ENCODE measurements around the gene DAAM2. TPM values are rescaled to one million over a fixed set of nuclear protein-coding genes. Genes with fewer than 3 reads are reported as not detected.

The DAAM2 gene
- total and polyA plus RNA-seq, 2 donors from 2014 or later = 6.9 to 19.8 TPM

DNA sequence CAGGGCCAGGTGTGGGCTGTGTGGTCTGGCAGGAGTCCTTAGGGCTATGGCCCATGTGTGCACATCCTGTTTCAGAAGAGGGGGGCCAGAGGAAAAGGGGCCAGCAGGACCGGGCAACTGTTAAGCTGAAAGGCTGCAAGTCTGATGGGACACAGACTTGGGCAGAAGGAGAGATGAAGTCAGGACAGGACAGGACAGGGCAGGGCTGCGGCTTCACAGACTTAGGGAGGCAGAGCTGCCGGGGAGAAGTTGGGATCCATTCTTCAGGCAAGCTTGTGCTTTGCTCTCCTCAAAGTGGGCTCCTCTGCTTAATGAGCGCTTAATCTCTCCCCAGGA, 113.4 kb downstream of the DAAM2 start:
- H3K9me3 ChIP-seq (ENCODE audit: control insufficient read depth in 2 of 3, insufficient read depth in 1 of 3, low read length in 3 of 3) = no peaks in the 10 kb centered on the region
- no peak overlapping the region for H3K27ac ChIP-seq (ENCODE audit: low read depth in 2 of 2, low read length in 2 of 2)
- H3K4me1 ChIP-seq (ENCODE audit: control insufficient read depth in 2 of 3, insufficient read depth in 2 of 3, low read depth in 1 of 3, low read length in 3 of 3) = no peaks in the 10 kb centered on the region
- H3K9ac ChIP-seq (ENCODE audit: low read length in 3 of 3) = no peak overlapping the region
- peaks cover 0 to 25% (median 3%) of the 10 kb centered on the region in 3 donors for H3K36me3 ChIP-seq (ENCODE audit: control insufficient read depth in 2 of 3, insufficient read depth in 3 of 3, low read length in 3 of 3)
- no peak for DNase-seq
- TF ChIP-seq CTCF (IDR thresholded peaks at IDR 0.05; ENCODE audit: borderline replicate concordance, extremely low read depth, insufficient read depth) = no peak
- intact Hi-C loops (cut with DNase I) = no loop called here
- H3K4me3 ChIP-seq (ENCODE audit: low read length in 3 of 3) = no peak overlapping the region
- no peak for FAIRE-seq
- H3K27me3 ChIP-seq (ENCODE audit: control insufficient read depth, insufficient read depth, low read length) = no peaks in the 10 kb centered on the region

GRCh38 chr6:39906318-39906761, 114.2 kb downstream of the DAAM2 start:
- no peak overlapping the region for H3K27ac ChIP-seq (ENCODE audit: low read depth in 2 of 2, low read length in 2 of 2)
- intact Hi-C loops (cut with DNase I) = no loop called here
- TF ChIP-seq CTCF (IDR thresholded peaks at IDR 0.05; ENCODE audit: borderline replicate concordance, extremely low read depth, insufficient read depth) = no peak
- H3K4me1 ChIP-seq (ENCODE audit: control insufficient read depth in 2 of 3, insufficient read depth in 2 of 3, low read depth in 1 of 3, low read length in 3 of 3) = no peaks in the 10 kb centered on the region
- H3K4me3 ChIP-seq (ENCODE audit: low read length in 3 of 3) = no peak overlapping the region
- FAIRE-seq (no peak), DNase-seq (no peak)
- no peaks in the 10 kb centered on the region for H3K27me3 ChIP-seq (ENCODE audit: control insufficient read depth, insufficient read depth, low read length)
- H3K9me3 ChIP-seq (ENCODE audit: control insufficient read depth in 2 of 3, insufficient read depth in 1 of 3, low read length in 3 of 3) = no peaks in the 10 kb centered on the region
- H3K36me3 ChIP-seq (ENCODE audit: control insufficient read depth in 2 of 3, insufficient read depth in 3 of 3, low read length in 3 of 3) = peaks cover 0 to 25% (median 6%) of the 10 kb centered on the region in 3 donors
- H3K9ac ChIP-seq (ENCODE audit: low read length in 3 of 3) = no peak overlapping the region

GRCh38 chr6:39907871-39908575, 115.8 kb downstream of the DAAM2 start:
- no peak overlapping the region for H3K4me3 ChIP-seq (ENCODE audit: low read length in 3 of 3)
- no peak for DNase-seq
- H3K9ac ChIP-seq (ENCODE audit: low read length in 3 of 3) = no peak overlapping the region
- H3K27me3 ChIP-seq (ENCODE audit: control insufficient read depth, insufficient read depth, low read length) = no peaks in the 10 kb centered on the region
- H3K36me3 ChIP-seq (ENCODE audit: control insufficient read depth in 2 of 3, insufficient read depth in 3 of 3, low read length in 3 of 3) = peaks cover 0 to 40% (median 15%) of the 10 kb centered on the region in 3 donors
- no peaks in the 10 kb centered on the region for H3K4me1 ChIP-seq (ENCODE audit: control insufficient read depth in 2 of 3, insufficient read depth in 2 of 3, low read depth in 1 of 3, low read length in 3 of 3)
- intact Hi-C loops (cut with DNase I) = no loop called here
- no peak for TF ChIP-seq CTCF (IDR thresholded peaks at IDR 0.05; ENCODE audit: borderline replicate concordance, extremely low read depth, insufficient read depth)
- FAIRE-seq = no peak
- H3K27ac ChIP-seq (ENCODE audit: low read depth in 2 of 2, low read length in 2 of 2) = no peak overlapping the region
- H3K9me3 ChIP-seq (ENCODE audit: control insufficient read depth in 2 of 3, insufficient read depth in 1 of 3, low read length in 3 of 3) = no peaks in the 10 kb centered on the region

All from kidney (tissue), 14 donors.